Vagina (tissue), 2 donors: ENCODE results near the gene HAUS3. TPM values are rescaled to one million over a fixed set of nuclear protein-coding genes. Genes with fewer than 3 reads are reported as not detected.
A peak's percentile ranks its signal among the peaks of the same experiment; 100 is the strongest.

ENCODE experiments used
- DNase-seq, 2 donors: peaks; one replicate each; pipeline ENCODE4 v3.0.0-alpha.2; 2017; ENCODE audit errors: extremely low spot score in 2 of 2
- H3K27ac ChIP-seq: fragments of 200-600 bp; sonication (generic); one replicate; pipeline ENCODE4 v1.5.1; 2019
- H3K27me3 ChIP-seq: fragments of 200-600 bp; sonication (generic); one replicate; pipeline ENCODE4 v1.5.1; 2019
- H3K36me3 ChIP-seq, 2 donors: fragments of 200-600 bp; sonication (generic); one replicate each; pipeline ENCODE4 v1.5.1; 2017 to 2019
- H3K4me1 ChIP-seq: fragments of 200-600 bp; sonication (generic); one replicate; pipeline ENCODE4 v1.5.1; 2019
- H3K4me3 ChIP-seq, 2 donors: fragments of 200-600 bp; sonication (generic); 1 replicate in 1 of 2; 2 replicates in 1 of 2; pipeline ENCODE4 v1.5.1; 2016 to 2019
- H3K9me3 ChIP-seq: fragments of 200-600 bp; sonication (generic); one replicate; pipeline ENCODE4 v1.5.1; 2019
- POLR2A ChIP-seq, 2 donors: fragments of 450-650 bp; IDR thresholded peaks; one replicate each; pipeline ENCODE4 v1.6.1; 2017; ENCODE audit warnings: antibody characterized with exemption in 2 of 2, mild to moderate bottlenecking in 2 of 2, moderate library complexity in 2 of 2
- POLR2AphosphoS5 ChIP-seq, 2 donors: sonication (generic); formaldehyde crosslinking; IDR thresholded peaks; one replicate each; pipeline ENCODE4 v1.9.0; 2017; ENCODE audit warnings: antibody characterized with exemption in 2 of 2, mild to moderate bottlenecking in 2 of 2, low read depth in 1 of 2; ENCODE audit not compliant: insufficient read depth in 1 of 2
- intact Hi-C: fragments of 100-400 bp; cut with DNase I; formaldehyde crosslinking; loops from one replicate; pipeline ENCODE4 v1.15.1; 2023
- total RNA-seq: library from RNA; depleted of rRNA; stranded (reverse); fragments of >200 nt; gene quantifications from one replicate; pipeline ENCODE4 v1.2.3, GENCODE V29; 2016
- TF ChIP-seq, protein P1 (sequence below), 3 experiments: fragments of 450-650 bp in 2 of 3; fragments of 200-600 bp in 1 of 3; sonication (generic) in 1 of 3; IDR thresholded peaks; one replicate each; pipeline ENCODE4 v1.5.1; 2017 to 2019; ENCODE audit warnings: antibody characterized with exemption in 3 of 3, mild to moderate bottlenecking in 2 of 3, moderate library complexity in 2 of 3

Gene HAUS3, protein sequence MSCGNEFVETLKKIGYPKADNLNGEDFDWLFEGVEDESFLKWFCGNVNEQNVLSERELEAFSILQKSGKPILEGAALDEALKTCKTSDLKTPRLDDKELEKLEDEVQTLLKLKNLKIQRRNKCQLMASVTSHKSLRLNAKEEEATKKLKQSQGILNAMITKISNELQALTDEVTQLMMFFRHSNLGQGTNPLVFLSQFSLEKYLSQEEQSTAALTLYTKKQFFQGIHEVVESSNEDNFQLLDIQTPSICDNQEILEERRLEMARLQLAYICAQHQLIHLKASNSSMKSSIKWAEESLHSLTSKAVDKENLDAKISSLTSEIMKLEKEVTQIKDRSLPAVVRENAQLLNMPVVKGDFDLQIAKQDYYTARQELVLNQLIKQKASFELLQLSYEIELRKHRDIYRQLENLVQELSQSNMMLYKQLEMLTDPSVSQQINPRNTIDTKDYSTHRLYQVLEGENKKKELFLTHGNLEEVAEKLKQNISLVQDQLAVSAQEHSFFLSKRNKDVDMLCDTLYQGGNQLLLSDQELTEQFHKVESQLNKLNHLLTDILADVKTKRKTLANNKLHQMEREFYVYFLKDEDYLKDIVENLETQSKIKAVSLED
- 9.6 TPM for total RNA-seq

DNA sequence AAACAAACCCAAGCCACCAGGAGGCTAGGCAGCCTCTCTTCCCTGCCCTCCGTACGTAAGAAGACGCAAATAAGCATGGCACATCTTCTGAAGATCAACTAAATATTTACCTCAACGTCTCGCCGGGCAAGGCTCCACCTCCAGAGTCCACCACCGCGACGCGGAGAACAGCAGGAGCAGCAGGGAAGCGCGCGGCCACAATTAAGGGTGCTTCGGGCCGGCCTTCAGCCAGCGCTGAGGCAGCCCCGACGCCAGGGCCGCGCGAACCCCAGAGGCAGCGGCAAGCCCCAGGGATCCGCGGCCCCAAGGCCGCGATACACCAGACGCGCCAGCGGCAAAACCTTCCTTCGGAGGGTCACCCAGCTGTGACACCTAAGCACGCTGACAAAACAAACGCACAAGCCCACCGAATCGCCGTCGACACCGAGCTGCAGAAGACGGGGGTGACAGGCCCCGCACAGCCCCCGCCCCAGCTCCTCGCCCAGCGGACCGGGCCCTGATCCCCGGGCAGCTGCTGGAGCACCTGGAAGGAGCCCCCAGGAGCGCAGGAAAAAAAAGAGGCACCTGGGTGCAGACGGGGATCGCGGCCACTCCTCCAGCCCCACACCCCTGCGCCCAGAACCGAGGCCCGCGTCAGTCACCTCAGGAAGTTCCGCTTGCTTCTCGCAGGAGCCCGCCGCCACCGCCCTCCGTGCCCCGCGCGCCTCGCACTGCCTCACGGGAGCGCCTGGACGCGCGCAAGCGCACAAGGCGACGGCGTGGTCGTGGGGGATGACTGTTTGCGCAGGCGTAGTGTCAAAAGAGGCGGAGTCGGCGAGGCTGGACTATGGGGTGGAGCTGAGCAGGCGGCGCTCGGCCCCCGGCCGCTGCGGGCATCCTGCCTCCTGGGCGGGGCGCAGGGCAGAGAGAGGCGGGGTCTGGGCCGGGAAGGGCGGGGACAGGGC, at the start of gene HAUS3, which contains the start of gene POLN:
Gene HAUS3, minus strand, starts transcription at position 712 of the 944 bp plus-strand sequence. CDS start 1,175 bp downstream, outside the sequence.
Gene POLN, minus strand, starts transcription at position 712 of the 944 bp plus-strand sequence. CDS start 12,890 bp downstream, outside the sequence.
- Histone ChIP-seq H3K9me3 (no peaks in the 10 kb centered on the region), H3K27ac (peak within 1 kb of the TSS; percentile 69), H3K4me1 (peaks cover 68% of the 10 kb centered on the region), H3K27me3 (no peaks in the 10 kb centered on the region), H3K36me3 (peaks cover 0 to 5% of the 10 kb centered on the region in 2 donors), H3K4me3 (peak within 1 kb of the TSS; percentile 84 to 90)
- intact Hi-C loops, result loop anchor here (5.0 kb wide), 1 partner anchor 176 kb away; the partner anchor contains the start of genes CFAP99 and ZFYVE28
- TF ChIP-seq POLR2A (IDR thresholded peaks at IDR 0.05) (peak in 1 of 2 donors; percentile 82), POLR2AphosphoS5 (IDR thresholded peaks at IDR 0.05; ENCODE audit: insufficient read depth in 1 of 2, low read depth in 1 of 2) (peak; percentile 97)
- TF ChIP-seq, protein P1, sequence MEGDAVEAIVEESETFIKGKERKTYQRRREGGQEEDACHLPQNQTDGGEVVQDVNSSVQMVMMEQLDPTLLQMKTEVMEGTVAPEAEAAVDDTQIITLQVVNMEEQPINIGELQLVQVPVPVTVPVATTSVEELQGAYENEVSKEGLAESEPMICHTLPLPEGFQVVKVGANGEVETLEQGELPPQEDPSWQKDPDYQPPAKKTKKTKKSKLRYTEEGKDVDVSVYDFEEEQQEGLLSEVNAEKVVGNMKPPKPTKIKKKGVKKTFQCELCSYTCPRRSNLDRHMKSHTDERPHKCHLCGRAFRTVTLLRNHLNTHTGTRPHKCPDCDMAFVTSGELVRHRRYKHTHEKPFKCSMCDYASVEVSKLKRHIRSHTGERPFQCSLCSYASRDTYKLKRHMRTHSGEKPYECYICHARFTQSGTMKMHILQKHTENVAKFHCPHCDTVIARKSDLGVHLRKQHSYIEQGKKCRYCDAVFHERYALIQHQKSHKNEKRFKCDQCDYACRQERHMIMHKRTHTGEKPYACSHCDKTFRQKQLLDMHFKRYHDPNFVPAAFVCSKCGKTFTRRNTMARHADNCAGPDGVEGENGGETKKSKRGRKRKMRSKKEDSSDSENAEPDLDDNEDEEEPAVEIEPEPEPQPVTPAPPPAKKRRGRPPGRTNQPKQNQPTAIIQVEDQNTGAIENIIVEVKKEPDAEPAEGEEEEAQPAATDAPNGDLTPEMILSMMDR (IDR thresholded peaks at IDR 0.05), result no peak
- DNase-seq, result peak; percentile 95 to 99

DNA sequence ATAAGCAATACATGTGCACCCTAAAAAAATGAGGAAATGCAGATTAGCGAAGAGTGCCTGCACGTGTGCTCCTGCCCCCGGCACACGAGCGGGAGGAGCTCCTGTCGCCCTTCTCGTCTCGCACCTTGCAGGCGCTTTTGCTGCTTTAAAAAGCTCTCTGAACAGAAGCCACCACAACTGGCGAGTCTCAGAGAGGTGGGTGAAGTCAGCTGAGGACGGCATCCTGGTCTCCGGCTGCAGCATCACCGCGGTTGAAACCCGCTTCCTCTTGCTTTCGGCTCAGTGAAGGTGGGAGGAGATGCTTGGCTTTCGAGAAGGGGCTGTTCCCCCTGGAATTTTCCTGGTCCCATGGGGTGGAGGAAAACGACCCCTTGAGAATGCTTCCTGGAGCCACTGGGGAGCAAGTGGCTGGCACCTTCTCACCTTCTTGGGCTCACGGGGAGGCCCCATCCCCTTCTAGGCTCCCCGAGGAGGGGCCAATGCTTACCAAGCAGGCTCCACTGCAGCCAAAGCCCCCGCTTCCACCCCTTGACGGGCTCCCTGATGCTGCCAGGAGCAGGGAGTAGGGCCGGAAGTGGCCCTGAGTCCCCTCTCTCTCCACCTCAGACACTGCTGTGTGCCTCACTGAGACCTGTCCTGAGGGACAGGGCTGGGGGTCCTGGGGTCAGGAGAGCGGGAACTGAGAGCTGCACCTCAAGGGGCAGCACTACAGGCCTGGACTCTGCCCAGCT, 49.2 kb upstream of the HAUS3 start:
- Histone ChIP-seq H3K27ac (peak overlapping the region; percentile 32), H3K4me3 (no peak overlapping the region), H3K4me1 (peaks cover 12% of the 10 kb centered on the region), H3K9me3 (no peaks in the 10 kb centered on the region), H3K36me3 (no peaks in the 10 kb centered on the region), H3K27me3 (no peaks in the 10 kb centered on the region)
- TF ChIP-seq, protein P1 (IDR thresholded peaks at IDR 0.05), result no peak
- no peak for TF ChIP-seq POLR2A (IDR thresholded peaks at IDR 0.05)
- peak in 1 of 2 donors; percentile 29 for TF ChIP-seq POLR2AphosphoS5 (IDR thresholded peaks at IDR 0.05; ENCODE audit: insufficient read depth in 1 of 2, low read depth in 1 of 2)
- intact Hi-C loops, result no loop called here
- DNase-seq, result no peak

DNA sequence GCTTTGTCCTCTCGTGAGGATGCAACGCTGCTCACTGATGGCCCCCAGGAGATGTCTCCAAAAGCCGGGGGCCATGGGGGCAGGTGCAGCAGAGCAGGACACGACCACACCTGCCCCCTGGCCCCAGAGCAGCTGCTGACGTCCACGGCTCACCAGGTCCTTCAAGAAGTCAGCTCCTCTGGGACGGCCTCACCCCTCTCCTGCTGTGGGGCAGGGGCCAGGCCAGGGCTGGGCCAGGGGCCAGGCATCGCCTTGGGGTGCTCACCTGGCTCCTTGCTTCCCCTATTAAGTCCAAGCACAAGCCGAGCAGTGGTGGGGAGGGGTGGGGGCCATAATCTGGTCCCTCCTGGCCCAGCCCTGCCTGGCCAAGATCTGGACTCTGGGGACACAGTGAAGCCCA, 48.6 kb upstream of the HAUS3 start:
- intact Hi-C loops, result no loop called here
- Histone ChIP-seq H3K27me3 (no peaks in the 10 kb centered on the region), H3K4me1 (peaks cover 12% of the 10 kb centered on the region), H3K36me3 (no peaks in the 10 kb centered on the region), H3K4me3 (no peak overlapping the region), H3K9me3 (no peaks in the 10 kb centered on the region), H3K27ac (no peak overlapping the region)
- DNase-seq, result no peak
- TF ChIP-seq, protein P1 (IDR thresholded peaks at IDR 0.05), result no peak
- TF ChIP-seq POLR2A (IDR thresholded peaks at IDR 0.05) (no peak), POLR2AphosphoS5 (IDR thresholded peaks at IDR 0.05; ENCODE audit: insufficient read depth in 1 of 2, low read depth in 1 of 2) (no peak)

DNA sequence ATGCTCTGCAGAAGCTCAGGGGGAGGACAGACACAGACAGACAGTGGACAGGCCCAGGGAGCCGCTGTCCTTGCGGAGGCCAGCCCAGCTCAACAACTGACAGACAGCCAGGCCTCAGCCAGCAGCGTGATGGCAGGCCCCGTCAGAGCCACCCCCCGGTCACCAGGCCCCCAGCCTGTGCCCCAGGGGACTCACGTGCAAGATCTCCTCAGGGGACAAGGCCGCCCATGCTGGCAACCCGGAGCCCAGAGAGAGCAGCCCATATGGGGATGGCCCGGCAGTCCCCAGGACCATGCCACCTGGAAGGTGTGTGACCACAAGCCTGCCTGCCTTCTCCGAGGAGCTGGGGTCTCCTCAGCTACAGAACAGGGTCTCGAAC, 48.0 kb upstream of the HAUS3 start:
- Histone ChIP-seq H3K4me1 (peaks cover 12% of the 10 kb centered on the region), H3K27ac (no peak overlapping the region), H3K9me3 (no peaks in the 10 kb centered on the region), H3K4me3 (no peak overlapping the region), H3K36me3 (no peaks in the 10 kb centered on the region), H3K27me3 (no peaks in the 10 kb centered on the region)
- intact Hi-C loops, result no loop called here
- no peak for DNase-seq
- TF ChIP-seq POLR2AphosphoS5 (IDR thresholded peaks at IDR 0.05; ENCODE audit: insufficient read depth in 1 of 2, low read depth in 1 of 2) (no peak), POLR2A (IDR thresholded peaks at IDR 0.05) (no peak)
- TF ChIP-seq, protein P1 (IDR thresholded peaks at IDR 0.05), result no peak
